Cortex of kidney (tissue), 1 donor: ENCODE data around the gene PBRM1.
A peak's percentile ranks its signal among the peaks of the same experiment; 100 is the strongest.
"Not testable (repeated sequence)": the region's sequence is repeated elsewhere in the genome, so short reads cannot be mapped to it uniquely, and the experiment has no call there.

Source experiments
- DNase-seq: peaks from one replicate; lab custom pipeline; 2025; lab: John Stamatoyannopoulos, UW

PBRM1 gene

DNA sequence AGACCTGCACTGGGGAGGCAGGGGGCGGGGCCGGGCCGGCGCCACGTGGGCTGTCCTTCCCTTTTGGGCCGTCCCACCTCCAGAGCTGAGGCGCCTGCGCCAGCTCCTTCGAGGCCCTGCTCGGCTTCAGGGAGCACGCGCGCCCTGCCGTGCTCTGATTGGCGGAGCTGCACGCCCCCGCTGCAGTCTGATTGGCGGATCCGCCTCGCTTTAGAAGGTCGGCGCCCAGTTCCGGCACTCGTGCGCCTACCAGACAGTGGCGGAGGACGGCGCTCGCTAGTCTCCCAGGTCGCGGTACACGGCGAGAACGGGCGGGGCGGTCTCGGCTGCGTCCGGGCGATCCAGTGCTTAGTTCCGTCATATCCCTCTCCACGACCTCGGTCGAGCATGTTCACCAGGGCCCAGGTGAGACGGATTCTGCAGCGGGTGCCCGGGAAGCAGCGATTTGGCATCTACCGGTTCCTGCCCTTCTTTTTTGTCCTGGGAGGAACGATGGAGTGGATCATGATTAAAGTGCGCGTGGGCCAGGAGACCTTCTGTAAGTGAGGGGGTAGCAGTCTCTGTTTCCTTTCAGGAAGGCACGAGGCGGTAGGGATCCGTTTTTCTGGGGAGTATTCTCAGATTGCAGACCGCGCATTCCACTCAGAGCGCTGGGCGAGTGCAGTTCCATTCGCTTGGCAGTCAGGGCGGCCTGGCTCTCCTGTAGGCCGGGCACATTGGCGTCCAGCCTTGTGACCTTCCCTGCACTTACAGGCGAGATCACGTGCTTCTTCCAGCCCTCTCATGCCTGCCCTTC is 149.1 kb downstream of the PBRM1 start, which contains the start of gene UQCC5:
UQCC5 (plus strand) TSS at position 237 of the 796 bp plus-strand sequence; CDS start at position 388, 151 bp downstream.
- DNase-seq = peak; percentile 92

DNA sequence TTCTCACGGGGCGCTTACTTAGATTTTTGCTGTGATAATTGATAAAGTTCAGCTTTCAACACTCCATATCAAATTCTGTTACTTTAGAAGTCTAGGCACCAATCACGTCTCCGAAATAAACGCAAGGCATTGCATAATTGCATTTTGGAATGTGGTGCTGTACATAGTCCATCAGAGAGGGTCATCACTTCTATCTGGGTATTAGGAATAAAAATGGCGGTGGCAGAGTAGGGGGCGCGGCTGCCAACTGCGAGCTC is 149.7 kb downstream of the PBRM1 start:
- no peak for DNase-seq

DNA sequence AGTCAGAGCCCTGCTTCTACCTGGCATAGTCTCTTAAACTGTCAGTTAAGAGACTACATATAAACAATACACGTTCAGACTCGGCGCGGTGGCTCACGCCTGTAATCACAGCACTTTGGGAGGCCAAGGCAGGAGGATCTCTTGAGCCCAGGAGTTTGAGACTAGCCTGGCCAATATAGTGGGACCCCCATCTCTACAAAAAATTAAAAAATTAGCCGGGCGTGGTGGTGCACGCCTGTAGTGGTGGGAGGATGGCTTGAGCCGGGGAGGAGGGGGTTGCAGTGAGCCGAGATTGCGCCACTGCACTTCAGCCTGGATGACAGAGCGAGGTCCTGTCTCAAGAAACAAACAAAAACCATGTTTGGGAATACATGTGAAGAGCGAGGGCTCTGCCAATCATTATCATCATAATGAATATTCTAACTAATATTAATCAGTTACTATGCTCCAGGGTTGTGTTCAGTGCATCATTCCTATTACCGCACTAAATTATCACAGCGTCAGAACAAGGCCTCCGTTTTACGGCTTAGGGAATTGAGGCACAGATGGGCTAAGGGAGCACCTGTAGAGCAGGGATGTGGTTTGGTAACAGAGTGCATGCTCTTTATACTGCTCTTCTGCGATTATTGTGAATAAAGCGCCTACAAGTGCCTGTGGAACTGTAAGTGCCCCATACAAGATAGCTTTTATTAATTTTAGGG is 150.2 kb downstream of the PBRM1 start:
- DNase-seq = no peak

DNA sequence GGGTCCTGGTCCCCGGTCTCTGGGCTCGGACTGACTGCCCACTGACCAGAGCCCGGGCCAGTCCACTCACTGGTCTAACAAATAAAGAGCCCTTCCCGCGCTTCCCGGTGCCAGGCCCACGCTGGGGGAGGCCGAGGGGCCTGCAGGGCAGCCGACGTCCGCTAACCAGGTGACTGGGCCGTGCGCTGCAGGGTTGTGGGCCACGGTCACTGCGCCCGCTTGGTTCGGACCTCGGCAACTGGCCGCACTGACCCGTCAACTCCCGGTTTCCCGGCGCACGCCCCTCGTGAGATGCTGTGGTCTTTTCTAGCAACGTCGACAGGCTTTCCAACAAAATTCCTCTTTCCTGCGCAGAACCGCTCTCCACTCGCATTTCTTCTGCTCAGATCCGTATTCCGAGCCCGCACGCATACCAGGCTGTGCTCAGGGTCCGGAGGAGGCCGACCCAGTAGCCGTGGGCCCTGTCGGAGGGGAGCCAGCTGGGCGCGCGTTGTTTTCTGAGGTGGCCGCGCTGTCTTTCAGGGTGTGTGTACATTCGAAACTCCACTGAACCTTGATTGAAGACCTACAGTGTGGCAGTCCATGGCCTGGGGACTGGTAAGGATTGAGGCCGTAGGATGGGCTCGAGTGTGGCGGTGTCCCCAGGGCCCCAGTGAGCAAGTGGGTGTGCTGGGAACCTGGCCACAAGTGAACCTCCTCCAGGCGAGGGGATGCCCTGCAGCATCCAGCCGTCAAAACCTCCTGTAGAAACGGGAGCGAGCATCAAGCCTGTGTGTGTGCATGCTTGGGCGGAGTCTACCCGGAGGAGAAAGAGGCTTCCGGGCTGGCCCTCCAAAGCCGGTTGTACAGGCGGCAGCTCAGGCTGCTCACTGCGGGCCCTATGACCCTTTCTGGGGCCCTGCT is 151.2 kb downstream of the PBRM1 start:
- no peak for DNase-seq

DNA sequence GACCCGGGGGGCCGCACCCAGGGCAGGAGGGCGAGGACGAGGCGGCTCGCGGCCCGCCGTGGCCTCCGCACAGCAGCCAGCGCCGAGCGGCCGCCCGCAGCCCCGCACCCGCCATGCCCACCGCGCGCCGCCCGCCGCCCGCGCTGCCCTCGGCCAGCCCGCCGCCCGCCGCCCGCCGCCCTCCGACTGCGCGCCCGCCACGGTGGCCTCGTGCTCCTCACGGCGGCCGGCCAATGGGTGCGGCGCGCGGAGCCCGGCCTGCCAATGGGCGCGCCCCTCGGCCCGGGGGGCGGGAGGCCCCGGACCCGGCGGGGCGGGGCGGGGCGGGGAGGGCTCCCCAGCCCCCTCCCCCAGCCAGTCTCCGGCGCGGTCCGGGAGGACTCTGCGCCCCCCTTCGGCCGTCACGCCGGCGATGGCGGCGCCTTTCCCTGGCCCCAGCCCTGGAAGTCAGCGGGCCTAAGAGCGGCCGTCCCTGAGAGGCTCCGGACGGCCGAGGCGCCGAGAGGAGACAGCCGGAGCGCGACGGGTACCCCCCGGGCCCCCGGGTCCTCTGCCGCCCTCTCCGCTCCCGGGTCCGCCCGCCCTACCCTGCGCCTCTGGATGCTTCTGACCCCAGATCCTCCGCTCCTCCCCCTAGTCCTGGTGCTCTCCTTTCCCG is 152.0 kb downstream of the PBRM1 start, which contains the start of gene NT5DC2:
NT5DC2 (minus strand) TSS at position 235 of the 658 bp plus-strand sequence; CDS start at position 115, 120 bp downstream.
- no peak for DNase-seq

DNA sequence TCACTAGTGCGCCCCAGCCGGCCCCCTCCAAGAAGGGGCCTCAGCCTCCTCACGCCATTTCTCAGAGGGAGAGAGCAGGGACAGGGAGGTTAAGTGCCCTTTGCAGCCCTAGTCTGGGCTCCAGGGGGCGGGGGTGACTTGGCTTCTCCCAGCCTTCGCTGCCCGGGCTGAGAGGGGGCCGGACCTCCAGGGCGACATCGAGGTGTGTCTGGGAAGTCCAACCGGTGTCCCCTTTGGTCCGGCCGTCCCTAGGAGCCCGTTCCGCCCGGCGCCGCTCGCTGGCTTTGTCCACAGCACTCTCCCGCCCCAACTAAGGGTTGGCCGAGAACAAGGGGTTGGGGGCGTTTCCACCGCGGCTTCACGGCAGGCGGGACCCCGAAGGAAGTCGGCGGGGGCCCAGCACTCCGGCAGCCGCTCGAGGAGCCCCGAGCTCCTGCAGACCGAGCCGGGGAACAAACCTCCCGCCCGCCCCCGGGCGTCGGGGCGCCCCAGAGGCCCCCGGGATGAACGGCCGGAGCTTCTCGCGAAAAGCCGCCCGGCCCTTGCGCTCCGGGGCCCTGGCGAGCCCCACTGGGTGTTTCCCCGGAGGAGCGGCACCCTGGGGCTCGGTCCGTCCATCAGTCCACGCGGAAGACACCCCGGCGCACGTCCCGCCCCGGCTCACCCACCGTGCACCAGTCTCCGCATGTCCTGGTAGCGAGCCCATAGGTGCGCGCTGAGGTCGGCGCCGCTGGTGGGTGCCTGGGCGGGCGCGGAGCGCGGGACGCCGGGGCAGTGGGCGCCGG is 152.7 kb downstream of the PBRM1 start:
- no peak for DNase-seq

DNA sequence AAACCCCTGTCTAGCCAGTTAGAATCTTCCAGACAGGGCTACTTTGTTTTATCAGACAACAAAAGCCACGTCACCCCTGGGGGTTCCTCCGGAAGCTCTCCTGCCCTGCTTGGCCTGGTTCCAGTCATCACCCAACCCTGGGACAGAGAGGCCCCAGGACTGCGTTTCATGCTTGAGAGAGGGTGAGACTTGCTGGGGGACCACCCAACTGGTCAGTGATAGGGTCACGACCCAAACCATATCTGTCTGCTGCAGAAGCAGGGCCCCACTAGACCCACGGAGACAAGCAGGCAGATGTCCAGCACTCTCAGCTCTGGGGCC is 153.2 kb downstream of the PBRM1 start:
- no peak for DNase-seq

DNA sequence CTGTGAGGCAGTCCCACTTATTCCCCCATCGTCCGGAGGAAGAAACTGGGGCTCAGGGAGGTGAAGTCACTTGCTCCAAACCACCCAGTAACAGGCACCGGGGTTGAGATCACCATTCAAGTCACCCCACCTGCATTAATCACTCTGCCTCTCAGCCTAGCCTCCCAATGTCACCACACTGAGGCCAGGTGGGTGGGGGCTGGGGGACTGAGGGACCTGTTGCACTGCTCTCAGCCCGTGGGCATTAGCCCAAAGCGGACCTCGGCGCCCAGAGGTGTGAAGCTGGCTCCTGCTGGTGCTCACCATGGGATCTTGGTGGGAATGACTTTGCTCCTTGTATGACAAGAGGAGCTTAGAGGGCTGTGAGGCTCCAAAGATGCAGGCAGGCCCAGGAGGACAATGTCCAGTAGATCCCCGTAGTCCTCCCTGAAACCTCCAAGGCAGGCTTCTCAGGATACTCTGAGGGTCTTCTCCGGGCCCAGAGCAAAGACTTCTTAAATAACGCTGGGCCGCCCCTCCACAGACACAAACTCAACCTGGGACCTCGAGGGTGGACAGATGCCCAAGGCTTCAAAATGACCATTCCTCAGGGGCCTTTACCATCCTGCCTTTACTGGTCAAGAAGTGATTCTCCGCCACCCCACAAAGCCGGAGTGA is 153.7 kb downstream of the PBRM1 start:
- DNase-seq = no peak

DNA sequence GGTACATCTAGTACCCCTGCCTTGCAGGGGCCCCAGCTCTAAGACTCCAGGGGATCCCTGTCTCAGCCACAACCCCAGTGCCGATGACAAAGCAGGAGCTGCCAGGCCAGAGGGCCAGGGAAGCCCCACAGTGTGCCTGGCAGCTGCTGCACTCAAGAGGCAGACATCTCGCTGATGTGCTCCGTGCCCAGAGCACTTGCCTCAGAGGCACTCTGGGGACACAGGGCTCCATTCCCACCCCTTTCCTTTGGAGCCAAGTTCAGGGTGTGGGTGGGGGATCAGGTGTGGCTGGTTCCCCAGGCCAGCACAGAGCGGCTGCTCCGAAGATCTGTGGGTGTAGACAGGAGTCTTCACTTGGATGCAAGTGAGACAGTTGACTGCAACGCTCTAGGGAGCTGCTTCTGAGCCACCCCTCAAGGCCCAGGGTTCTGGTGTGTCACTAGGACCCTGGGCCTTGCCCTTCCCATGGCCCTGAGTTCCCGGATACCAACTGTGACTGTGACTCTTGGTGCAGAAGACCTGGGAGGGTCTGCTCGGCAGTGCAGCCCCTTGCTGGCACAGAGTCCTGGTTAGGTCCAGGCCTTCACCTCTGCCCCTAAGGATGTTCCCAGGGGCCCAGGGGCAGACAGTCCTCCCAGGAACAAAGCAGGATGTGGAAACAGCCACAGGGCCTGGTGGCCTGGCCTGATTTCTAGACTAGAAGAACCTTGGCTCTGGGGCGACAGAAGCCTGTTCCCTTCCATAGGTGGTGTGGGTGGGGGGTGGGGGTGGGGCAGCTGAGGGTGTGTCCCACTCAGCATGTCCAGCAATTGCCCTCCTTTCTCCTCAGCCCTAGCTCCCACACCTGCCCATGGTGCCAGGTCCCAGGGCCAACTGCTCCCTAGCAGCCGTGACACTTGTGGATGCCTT is 154.5 kb downstream of the PBRM1 start:
- no peak for DNase-seq

DNA sequence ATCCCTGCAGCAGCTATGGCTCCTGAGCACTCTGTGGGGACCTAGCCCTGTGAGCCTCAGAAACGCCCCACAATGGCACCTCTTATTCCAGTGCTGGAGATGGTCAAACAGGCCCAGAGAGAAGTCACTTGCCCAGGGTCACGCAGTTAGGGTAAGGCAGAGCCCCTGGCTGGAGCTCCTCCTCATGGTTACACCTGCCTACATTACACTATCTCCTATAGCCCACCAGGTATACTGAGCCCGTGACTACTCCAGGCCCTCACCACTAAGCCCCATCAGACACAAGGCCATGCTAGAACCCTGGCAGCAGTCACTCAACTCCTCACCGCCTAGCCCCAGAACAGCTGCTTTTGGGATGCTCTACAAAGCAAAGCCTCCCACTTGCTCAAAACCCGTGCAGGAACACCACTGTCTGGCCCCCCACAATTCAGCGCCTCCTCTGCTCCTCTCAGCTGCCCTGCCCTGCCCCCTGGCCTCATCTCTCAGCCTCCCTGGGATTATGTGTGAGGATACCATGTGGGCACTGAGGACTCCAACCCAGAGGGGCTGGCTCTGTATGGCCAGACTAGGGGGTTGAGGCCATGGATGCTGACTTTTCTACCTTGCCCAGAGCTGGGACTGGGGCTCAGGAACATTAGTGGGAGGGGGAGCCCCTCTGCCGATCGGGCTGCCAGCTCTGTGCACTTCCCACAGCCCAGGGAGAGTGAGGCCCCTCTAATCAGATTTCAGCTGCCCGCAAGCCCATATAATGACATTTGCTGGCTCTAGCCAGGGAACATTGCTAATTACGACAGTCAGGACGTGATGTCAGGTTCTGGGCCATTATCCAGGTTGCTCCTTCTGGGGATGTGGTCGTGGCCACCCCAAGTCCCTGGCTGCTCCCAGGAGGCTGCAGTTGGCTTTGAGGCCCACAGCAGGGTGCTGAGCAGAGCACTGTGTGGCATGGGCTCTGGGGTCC is 156.1 kb downstream of the PBRM1 start:
- DNase-seq = no peak

DNA sequence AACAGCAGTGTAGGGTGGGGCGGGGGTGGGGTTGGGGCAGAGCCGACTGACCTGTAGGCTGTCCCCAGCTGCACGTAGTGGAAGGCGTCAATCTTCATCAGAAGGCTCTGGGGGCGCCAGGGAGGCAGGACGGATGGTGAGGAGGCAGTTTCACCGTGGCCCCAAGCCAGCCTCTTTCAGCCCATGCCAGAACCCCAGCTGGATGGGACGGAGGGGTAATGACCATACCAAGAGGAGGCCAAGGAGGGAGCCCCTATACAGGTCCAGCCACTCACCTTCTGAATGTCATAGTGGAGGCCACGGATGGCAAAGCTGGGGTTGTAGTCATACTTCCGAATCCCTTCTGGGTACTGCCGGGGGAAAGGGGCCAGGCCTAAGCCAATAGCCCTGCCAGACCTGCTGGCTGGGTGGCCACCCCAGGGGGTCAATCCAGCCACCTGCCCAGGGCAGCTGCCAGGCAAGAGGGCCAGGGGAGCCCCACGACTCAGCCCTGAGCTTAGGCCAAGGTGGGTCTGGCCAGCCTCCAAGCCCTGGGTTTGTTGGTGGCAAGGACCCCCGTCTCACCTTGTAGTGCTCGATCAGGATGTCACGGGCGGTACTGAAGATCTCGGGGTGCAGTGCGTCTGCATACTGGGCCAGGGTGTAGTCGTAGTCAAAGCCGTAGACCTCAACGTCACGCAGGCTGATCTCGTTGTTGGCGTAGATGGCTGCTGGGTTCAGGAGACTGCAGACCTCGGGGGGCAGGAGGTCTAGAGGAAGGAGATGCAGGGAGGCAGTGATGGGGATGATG is 156.9 kb downstream of the PBRM1 start:
- DNase-seq = no peak

DNA sequence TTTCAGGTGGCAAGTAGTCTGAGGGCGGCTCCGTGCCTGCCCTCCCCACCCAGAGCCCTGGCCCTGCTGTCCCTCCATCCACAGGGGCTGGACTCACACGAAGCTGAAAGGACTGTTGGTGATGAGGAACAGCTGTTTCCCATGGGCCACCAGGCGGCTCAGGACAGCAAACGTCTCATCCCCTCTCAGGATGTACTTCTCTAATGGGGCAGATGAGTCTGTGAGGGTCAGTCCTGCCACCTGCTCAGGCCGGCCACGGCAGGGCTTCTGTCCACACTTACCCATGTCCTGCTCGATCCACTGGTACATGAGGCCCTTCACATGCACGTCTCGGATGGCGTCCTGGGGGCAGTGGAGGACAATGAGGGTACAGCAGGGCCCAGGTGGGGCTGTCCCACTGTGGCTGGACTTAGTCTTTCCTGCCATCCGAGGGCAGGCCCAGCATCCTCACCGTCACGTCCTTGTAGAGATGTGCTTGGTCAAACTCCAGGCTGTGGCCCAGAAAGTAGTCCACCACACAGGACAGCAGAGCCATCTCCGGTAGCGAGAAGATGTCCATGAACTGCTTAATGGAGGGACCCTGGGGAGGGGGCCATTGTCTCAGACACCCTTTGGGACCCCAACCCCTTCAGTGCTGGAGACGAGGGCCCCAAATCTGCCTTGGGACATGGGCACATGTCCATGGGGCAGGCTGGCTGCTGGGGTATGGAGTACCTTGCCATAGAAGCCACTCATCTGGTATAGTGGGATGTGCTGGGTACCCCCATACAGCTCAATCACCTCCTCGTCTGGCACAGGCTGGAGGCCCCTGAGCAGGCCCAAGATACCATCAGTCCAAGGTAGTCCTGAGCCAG is 157.8 kb downstream of the PBRM1 start:
- no peak for DNase-seq

DNA sequence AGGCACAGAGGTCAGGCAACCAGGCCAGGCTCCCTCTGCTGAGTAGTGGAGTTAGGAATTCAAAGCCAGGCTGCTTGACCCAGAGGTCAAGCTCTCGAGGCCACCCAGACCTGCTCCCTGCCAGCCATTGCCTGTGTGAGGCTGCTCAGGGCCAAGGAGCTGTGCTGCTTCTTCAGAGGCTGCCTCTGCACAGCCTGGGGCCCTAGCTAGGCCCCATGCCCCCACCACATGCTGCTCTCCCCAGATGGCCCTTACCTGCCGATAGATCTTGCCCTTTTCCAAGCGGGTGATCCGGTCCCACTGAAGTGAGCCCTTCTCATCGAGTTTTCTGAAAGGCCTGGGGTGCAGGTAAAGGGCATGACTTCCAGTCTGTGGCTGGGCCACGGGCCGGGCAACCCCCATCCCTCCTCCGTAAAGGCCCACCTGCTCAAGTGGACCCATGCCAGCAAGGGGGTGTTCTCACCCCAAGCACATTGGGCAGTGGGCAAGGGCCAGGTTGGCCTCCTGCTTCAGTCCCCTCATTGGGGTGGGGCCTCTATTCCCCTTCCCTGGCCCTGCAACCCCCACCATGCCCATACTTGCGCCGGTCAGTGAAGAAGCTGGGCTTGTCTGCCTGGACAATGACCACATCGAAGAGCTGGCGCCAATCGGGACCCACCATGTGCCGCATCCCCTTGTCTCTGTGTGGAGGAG is 158.5 kb downstream of the PBRM1 start:
- DNase-seq = no peak

DNA sequence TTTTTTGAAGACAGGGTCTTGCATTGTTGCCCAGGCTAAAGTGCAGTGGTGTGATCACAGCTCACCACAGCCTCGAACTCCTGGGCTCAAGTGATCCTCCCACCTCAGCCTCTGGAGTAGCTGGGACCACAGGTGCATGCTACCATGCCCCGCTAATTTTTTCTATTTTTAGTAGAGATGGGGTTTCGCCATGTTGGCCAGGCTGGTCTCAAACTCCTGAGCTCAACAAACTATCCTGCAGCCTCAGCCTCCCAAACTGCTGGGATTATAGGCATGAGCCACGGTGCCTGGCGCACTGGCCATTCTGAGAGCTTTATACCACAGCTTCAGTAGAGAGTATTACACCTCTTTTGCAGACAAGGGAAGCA is 159.1 kb downstream of the PBRM1 start:
- DNase-seq = not testable (repeated sequence)

DNA sequence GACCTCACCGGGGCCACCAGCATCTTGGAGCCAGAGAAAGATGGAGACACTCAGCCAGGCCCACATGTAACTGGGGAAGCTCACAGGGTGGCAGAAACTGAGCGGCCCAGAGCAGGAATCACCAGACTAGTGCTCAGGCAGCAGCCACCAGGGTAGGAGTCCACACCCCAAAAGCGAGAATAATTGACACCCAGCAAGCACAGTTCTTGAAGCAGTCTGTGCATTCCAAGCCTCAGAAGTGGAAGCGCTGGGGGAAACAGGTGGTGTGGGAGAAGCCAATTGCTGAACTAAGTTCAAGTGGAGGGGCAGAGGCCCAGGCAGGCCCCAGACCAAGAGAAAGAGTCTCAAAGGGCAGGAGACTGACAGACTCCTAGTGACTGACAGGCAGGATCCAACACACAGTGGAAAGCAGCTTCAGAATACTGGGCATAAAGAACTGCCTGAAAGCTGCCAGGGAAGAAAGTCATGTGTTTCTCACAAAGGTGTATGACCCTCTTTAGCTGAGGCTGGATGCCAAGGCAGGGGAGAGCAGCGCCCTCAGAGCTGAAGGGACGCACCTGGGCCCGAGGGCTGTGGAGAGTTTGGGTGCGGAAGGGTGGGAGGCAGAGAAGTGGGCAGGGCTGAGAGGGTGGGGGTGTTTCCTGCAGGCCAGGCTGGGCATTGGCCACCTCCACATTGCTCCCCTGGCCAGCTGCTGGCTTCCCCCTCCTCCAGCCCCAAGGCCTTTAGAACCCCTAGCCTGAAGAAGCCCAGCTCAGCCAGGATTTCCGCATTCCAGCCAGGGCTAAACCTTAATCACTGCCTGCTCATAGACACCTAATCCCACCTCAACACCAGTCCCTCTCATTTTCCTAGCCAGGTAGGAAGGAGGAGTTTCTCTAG is 159.8 kb downstream of the PBRM1 start:
- no peak for DNase-seq
